GM12872 (cell line): Measurements from ENCODE around the gene SYTL3.

Experiments
- TF ChIP-seq, protein P1 (sequence below): IDR thresholded peaks from 3 replicates; pipeline ENCODE4 v1.5.1; 2011; ENCODE audit warnings: low read depth, mild to moderate bottlenecking, low read length, moderate library complexity; ENCODE audit not compliant: insufficient read depth

The SYTL3 gene

DNA sequence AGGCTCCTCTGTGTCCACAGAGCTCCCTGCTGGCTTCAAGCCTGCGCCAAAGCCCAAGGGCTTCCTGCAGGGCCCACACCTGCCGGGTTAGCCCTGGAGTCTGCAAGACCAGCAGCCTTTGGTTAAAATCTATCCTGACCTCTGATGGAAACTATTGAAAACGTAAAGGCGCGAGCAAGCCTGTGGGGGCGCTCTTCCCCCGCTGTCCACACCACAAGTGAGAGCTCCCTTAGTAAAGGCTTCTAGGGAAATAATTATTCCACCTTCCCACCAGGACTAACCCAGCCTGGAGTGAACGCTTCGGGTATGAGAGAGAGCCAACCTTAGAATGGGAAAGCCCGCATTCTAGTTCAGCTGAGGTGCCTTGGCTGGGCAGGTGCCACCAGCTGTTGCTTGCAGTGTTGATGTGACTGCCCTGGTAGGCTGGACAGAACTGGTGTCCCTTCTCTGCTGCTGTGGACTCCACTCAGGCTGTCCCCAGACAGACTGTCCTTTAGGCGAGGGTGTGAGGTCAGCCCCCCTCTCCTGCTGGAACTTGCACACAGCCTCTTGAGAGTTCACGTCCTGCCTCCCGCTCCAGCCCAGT is 68.7 kb downstream of the SYTL3 start:
- TF ChIP-seq, protein P1, sequence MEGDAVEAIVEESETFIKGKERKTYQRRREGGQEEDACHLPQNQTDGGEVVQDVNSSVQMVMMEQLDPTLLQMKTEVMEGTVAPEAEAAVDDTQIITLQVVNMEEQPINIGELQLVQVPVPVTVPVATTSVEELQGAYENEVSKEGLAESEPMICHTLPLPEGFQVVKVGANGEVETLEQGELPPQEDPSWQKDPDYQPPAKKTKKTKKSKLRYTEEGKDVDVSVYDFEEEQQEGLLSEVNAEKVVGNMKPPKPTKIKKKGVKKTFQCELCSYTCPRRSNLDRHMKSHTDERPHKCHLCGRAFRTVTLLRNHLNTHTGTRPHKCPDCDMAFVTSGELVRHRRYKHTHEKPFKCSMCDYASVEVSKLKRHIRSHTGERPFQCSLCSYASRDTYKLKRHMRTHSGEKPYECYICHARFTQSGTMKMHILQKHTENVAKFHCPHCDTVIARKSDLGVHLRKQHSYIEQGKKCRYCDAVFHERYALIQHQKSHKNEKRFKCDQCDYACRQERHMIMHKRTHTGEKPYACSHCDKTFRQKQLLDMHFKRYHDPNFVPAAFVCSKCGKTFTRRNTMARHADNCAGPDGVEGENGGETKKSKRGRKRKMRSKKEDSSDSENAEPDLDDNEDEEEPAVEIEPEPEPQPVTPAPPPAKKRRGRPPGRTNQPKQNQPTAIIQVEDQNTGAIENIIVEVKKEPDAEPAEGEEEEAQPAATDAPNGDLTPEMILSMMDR: peak; percentile 69

DNA sequence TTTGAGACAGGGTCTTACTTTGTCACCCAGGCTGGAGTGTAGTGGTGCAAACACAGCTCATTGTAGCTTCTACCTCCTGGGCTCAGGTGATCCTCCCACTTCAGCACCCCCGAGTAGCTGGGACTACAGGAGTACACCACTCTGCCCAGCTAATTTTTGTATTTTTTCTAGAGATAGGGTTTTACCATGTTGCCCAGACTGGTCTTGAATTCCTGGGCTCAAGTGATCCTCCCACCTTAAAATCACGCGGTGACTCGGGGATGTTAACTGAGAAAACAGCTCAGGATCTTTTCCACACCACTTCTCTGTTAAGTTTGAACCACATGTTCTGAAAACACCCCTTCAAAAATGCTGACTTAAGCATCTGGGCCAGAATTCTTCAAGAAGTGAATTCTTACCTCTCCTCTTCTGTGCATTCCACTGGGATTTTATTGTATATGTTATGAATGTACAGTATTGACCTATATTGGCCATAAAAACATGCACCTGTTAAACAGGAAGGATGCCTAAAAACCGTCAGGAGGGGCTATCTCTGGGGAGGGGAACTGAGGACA is 72.4 kb downstream of the SYTL3 start:
- TF ChIP-seq, protein P1: no peak

DNA sequence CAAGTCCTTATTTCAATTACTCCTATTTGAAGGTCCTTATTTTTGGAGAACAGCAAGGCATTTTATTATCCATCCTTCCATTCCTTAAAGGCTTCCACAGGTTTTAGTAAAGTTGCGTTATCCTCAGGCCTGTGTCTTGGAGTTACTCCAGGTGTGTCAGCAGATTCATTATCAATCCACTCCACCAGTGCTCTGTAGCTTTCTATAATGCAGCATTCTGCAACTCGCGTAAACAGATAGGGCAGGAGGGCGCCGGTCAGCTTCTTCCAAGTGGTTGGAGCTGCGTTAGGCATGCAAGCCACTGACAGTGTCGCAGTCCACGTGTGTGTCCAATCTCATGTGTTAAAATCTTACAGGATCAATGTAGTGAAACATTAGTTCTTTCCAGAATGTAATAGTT is 75.8 kb downstream of the SYTL3 start:
- TF ChIP-seq, protein P1: no peak

DNA sequence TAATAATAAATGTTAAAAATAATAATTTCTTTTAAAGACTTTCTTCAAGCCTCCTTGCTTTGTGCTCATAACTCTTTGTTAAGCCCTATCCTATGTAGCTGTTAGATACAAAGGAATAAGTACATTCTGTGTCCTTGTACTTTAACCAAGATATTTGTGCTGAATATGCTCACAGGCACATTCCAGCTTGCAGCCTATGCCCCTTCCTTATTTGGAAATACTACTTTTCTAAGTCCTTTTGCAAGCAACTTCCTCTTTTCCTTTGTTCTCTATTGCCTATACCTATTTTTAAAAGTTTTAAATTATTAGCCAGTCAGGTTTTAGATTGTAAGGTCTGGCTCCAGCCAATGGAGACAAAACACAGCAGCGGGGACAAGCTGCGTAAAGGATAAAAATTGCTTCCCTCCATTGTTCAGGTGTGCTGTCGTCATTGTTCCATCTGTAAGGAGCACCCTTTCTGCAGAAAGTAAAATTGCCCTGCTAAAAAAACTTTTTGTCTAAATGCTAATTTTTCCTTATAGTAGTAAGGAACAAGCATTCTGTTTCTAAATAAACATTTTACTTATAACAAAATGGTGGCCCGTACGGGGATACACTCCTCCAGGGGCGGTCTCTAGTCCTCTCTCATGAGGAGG is 80.2 kb downstream of the SYTL3 start:
- TF ChIP-seq, protein P1: no peak

DNA sequence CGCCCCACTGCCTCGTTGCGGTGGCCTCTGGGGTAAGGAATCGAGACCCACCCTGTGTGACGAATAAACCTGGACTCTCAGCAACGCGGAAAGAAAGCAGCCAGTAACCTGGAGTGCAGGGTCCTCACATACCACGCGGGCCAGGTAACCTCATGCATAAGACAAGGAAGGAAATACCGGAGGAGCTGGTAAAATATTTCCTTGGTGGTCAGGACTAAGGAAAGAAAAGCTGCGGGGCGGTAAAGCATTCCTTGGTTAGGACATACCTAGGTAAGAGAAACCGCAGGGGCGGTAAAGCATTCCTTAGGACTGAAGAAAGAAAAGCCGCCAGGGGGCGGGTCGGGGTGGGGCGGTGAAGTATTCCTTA is 80.7 kb downstream of the SYTL3 start:
- TF ChIP-seq, protein P1: no peak

DNA sequence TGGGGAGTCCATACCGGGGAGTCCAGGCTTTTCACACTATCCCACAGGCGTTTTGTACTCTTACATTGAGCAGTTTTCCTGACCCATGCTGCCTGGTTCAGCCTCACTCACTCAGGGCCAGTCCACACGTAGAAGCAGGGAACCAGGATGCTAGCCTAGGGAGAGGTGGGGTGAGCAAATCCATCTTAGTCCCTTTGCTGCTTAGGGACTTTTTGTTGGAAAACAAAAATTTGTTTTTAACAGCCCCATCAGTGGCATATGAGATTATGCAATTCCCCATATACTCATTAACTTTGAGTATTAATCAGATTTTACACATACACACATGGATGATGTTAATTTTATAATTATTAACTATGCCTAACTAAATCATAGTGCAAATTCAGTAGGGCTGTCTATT is 85.2 kb downstream of the SYTL3 start:
- TF ChIP-seq, protein P1: no peak

DNA sequence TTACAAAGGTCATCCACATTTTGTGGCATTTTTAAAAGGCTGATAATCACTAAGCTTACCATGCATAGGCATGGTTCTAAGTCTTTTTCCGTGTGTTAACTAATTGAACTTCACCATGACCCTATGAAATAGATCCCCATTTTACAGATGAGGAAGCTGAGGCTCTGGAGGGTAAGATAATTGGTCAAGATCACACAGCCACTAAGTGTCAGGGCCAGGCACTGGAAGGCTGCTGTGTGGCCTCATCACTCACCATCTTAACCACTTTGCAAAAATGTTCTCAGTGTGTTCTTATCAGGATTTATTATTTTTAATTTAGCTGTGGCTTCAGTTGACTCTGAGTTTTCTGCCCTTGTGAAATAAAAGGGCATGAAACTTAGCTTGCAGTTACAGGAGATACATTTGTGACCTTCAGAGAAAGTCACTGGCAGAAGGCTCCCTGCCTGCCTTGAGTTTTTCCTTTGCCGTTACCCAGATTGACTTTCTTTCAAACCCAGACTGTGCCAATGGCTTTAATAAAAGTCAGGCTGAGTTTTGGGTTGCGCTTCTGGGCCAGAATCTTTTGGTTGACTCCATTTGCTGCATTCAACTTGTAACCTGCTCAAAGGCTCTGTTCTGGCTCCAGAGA is 87.3 kb downstream of the SYTL3 start:
- TF ChIP-seq, protein P1: no peak
